GM18858 (cell line): ENCODE data around the gene CCDC85B.

Source experiments
- ATAC-seq: cut with Tn5 transposase; IDR thresholded peaks from one replicate; pipeline ENCODE4 v1.9.1; 2021; ENCODE audit not compliant: unreplicated experiment

The CCDC85B gene

DNA sequence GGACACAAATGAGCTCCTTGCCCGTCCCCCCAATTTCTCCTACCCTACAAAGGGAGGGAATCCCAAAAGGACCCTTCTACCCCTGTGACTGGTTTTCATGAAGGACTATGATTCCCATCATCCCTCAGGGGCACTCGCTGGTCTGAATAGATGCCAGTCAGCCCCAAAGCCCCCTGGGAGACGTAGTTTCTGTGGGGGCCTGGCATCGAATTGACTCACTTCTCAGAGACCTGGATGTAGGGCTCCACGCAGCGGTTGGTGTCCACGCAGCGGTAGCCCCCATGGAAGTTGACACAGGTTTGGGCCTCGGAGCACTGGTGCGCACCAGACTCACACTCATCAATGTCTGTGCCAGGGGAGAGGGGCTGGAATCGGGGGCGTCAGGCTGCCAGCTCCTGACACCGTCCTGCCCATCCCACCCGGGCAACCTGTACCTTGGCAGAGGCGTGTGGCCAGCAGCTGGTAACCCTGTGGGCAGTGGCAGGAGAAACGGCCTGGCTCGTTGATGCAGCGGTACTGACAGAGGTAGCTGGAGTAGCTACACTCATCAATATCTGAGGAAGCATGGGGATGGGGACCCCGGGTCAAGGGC is 22.3 kb upstream of the CCDC85B start:
- ATAC-seq = no peak

DNA sequence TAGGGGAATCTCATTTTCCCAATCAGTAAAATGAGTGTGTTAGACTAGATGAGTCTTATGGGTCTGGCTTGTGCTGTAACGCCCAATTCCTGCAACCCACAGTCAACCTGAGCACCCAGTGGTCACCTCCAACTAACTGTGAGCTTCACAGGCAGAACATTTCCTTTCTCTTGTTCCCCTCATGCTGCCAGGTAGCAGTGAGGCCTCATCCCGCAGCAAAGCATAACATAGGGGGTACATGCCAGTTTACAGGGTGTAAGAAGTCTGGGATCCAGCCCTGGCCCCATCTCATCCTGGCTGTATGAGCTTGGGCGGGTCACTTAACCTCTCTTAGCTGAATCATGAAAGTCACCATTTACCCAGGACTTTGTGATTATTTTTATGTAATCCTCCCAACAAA is 21.6 kb upstream of the CCDC85B start:
- no peak for ATAC-seq

DNA sequence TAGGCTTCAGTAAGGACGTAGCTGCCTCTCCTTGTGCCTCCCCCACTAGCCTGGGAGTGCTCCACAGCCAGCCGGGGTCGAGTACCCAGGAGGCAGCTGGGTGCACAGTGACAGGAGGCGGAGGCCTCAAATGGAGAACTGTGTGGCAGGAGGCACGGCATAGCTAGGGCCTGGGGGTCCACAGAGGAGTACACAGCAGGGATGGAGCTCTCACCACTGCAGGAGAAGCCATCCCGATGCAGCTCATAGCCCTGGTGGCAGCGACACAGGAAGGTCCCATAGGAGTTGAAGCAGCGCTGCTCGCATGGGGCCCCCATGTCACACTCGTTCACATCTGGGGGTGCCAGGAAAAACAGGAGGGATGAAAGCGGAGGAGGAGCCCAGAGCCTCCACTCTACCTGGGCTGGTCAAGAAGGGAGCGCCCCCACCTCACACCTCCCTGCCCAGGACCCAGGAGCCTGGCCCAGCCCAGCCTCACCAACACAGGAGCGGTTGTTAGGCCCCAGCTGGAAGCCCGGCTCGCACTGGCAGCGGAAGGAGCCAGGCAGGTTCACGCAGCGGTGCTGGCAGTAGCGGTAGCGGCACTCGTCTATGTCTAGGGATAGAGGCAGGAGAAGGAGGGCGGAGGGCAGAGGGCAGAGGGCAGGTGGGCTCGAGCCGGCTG is 20.7 kb upstream of the CCDC85B start:
- ATAC-seq = no peak

DNA sequence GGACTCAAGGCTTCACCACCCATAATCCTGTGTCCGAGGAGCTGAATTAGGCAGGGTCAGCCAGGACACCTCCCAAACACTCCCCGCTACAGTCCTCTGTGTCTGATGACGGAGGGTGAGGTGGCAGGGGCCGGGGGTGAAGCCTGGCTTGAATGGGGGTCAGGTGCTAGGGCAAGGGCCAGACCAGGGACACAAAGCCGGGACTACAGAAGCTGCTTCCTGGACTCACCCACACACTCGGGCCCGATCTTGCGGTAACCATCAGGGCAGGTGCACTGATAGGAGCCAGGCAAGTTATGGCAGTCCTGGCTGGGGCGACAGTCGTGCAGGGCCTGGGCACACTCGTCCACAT is 20.2 kb upstream of the CCDC85B start:
- ATAC-seq = no peak

- no peak for ATAC-seq
Measured at GRCh38 chr11:65870706-65871681, 19.5 kb upstream of the CCDC85B start.

GRCh38 chr11:65871811-65872548 is 18.5 kb upstream of the CCDC85B start:
- ATAC-seq = no peak

DNA sequence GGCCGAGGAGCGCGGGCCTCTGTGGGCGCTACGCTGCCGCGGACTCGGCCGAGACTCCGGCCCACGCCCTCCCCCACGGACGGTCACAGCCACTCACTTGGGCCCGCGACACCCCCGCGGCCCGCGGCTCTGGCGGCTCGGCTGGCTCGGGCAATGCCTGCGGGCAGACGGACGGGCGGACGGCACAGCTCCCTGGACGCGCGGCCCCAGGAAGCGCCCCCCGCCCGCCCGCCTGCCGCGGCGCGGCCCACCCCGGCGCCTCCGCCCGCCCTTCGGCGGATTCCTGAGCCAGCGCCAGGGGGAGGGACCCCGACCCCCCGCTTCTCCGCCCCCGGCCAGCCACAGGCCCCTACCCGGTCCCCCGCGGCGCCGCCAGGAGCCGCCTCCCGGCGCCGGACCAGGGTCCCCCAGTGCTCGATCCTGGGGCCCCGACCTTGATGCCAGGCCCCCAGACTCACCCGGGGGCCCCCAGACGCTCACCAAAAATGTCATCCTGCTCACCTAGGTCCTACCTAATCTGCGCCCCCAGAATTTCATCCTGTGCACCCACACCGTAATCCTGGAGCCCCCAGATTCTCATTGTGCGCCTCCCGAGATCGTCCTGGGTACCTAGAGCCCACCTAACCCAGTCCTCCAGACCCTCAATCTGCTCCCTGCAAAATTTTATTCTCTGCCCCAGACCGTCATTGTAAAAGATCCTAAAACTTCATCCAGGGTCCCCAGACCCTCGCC is 17.7 kb upstream of the CCDC85B start, which contains the start of gene EFEMP2:
Gene EFEMP2 (minus strand): TSS at position 215 of the 732 bp plus-strand sequence. CDS start 446 bp downstream, outside the sequence.
- no peak for ATAC-seq

DNA sequence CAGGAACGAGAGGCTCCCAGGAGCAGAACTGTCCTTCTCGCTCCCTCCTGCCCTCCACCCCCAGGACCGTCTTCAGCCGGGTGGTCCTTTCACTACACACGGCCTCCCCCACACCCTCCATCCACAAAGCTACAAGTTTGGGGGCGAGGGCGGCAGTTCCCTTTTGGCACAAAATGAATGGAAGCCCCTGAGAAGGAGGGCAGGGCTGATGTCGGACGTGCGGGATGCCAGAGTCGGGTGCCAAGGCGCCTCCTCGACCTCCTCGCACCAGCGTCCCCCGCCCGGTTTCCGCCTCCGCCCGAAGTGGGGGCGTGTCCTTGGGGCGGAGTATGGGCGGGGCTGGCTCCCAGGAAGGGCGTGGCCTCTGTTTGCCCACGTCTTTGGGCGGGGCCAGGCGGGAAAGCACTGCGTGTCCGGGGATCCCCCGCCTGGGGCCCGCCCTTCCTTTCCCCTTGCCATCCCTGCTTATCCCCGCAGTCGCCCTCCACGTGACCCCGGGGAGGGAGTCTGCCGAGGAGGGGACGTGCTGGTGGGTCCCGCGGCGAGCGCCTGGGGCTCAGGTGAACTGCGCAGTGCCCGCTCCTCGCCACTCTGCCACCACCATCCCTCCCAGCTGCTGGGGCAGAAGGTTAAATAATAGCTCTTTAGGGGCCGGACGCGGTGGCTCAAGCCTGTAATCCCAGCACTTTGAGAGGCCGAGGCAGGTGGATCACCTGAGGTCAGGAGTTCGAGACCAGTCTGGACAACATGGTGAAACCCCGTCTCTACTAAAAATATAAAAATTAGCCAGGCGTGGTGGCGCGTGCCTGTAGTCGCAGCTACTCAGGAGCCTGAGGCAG is 16.9 kb upstream of the CCDC85B start:
- peak; percentile 59 for ATAC-seq

GRCh38 chr11:65879617-65880016 is 10.9 kb upstream of the CCDC85B start, which contains the start of gene CTSW:
CTSW (plus strand) TSS chr11:65879837; CDS start chr11:65879855, 18 bp downstream.
- no peak for ATAC-seq

GRCh38 chr11:65880027-65880426 is 10.4 kb upstream of the CCDC85B start:
- no peak for ATAC-seq

- ATAC-seq = no peak
Measured at GRCh38 chr11:65880844-65881421, 9.5 kb upstream of the CCDC85B start.

- no peak for ATAC-seq
Measured at GRCh38 chr11:65882120-65883057, 8.1 kb upstream of the CCDC85B start.

- no peak for ATAC-seq
Measured at GRCh38 chr11:65883058-65883761, 7.3 kb upstream of the CCDC85B start.

- no peak for ATAC-seq
Measured at GRCh38 chr11:65883786-65884715, 6.4 kb upstream of the CCDC85B start.

DNA sequence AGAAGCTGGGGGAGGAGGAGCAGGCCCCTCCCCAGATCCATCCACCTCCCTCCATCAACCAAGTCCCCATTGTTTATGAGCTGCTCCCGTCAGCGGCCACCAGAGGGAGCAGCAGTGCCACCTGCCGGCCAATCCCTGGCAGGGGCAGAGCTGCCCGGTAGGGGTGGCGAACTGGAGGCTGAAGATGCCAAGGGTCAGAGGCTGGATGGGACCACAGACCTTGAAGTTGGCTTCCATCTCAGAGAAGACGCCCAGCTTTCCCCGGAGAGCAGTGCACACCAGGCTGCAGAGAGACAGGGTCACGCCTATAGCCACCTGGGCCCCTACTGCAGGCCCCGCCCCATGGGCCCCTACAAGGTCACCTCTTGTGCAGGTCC is 5.8 kb upstream of the CCDC85B start:
- no peak for ATAC-seq

DNA sequence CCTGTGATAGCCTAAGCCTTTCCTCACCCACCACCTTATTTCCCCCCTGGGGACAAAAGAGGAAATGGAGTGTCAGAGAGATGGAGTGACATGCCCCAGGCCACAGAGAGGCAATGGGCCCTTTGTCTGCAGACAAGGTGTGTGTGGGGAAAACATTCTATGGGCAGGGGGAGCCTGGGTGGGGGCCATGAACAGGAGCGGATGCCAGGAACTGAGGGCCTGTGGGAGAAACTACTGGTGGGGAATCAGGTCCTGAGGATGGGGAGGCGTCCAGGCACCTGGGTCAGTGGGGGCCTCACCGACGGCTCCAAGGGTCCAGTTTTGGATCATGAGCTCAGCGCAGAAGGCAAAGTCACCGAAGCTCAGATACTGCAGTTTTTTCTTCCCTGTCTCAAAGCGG is 5.2 kb upstream of the CCDC85B start:
- ATAC-seq = no peak
